Thymus (tissue), 11 donors: ENCODE measurements around the gene NAA60. TPM values are rescaled to one million over a fixed set of nuclear protein-coding genes. Genes with fewer than 3 reads are reported as not detected.

ENCODE experiments used
- DNase-seq, 9 donors: peaks; one replicate each; pipeline ENCODE4 v3.0.0-alpha.2; 2013; ENCODE audit warnings: low spot score in 9 of 9, low read depth in 6 of 9, missing footprints in 1 of 9
- H3K27ac ChIP-seq, 2 donors: one replicate each; pipeline ENCODE4 v1.5.1; 2013; ENCODE audit warnings: control low read depth in 1 of 2, low read depth in 1 of 2, low read length in 1 of 2, mild to moderate bottlenecking in 1 of 2, moderate library complexity in 1 of 2
- H3K27me3 ChIP-seq, 2 donors: one replicate each; pipeline ENCODE4 v1.5.1; 2013; ENCODE audit warnings: low read length in 1 of 2; ENCODE audit not compliant: control insufficient read depth in 2 of 2, insufficient read depth in 1 of 2
- H3K36me3 ChIP-seq, 2 donors: one replicate each; pipeline ENCODE4 v1.5.1; 2013; ENCODE audit warnings: low read length in 1 of 2, mild to moderate bottlenecking in 1 of 2, moderate library complexity in 1 of 2; ENCODE audit not compliant: control insufficient read depth in 2 of 2, insufficient read depth in 2 of 2
- H3K4me1 ChIP-seq, 2 donors: one replicate each; pipeline ENCODE4 v1.5.1; 2013; ENCODE audit warnings: low read length in 2 of 2; ENCODE audit not compliant: control insufficient read depth in 2 of 2, insufficient read depth in 2 of 2
- H3K4me3 ChIP-seq, 2 donors: one replicate each; pipeline ENCODE4 v1.5.1; 2013; ENCODE audit warnings: low read length in 2 of 2, control low read depth in 1 of 2, mild to moderate bottlenecking in 1 of 2
- H3K9me3 ChIP-seq, 2 donors: one replicate each; pipeline ENCODE4 v1.5.1; 2013; ENCODE audit warnings: low read length in 1 of 2, mild to moderate bottlenecking in 1 of 2; ENCODE audit not compliant: control insufficient read depth in 2 of 2, insufficient read depth in 1 of 2
- WGBS: extraction: QIAGEN DNeasy Blood & Tissue Kit; methylation state at CpG from one replicate; pipeline ENCODE4 v1.1.7; 2013; 5-methylcytosine and 5-hydroxymethylcytosine counted together
- polyA plus RNA-seq: library from polyadenylated mRNA; stranded (reverse); fragments of 200-250 nt; gene quantifications from one replicate; pipeline ENCODE4 v1.2.3, GENCODE V29; 2013
- total RNA-seq: library from RNA; stranded (reverse); fragments of 120-200 nt; gene quantifications from one replicate; pipeline ENCODE4 v1.2.4, GENCODE V29; 2013
- donor health status: healthy.

Gene NAA60
- total and polyA plus RNA-seq, 2 donors: 8.6 to 36.0 TPM

GRCh38 chr16:3536271-3536731 is 92.8 kb downstream of the NAA60 start:
- H3K9me3 ChIP-seq: no peaks in the 10 kb centered on the region
- H3K27ac ChIP-seq: no peak overlapping the region
- no peaks in the 10 kb centered on the region for H3K4me1 ChIP-seq
- H3K36me3 ChIP-seq: peaks cover 16 to 37% of the 10 kb centered on the region in 2 donors
- H3K27me3 ChIP-seq: no peaks in the 10 kb centered on the region
- WGBS: 94% methylated on average over 3 of the region's 3 CpGs
- no peak overlapping the region for H3K4me3 ChIP-seq
- DNase-seq: no peak

Other genes starting within 250 kb of the NAA60 start
- gene ZNF200, start 208.5 kb upstream of the NAA60 start, total RNA-seq: 8.6 TPM
- 10.0 TPM for gene ZNF200, start 208.5 kb upstream of the NAA60 start, polyA plus RNA-seq
- gene MEFV, start 187.0 kb upstream of the NAA60 start, total RNA-seq: 0.52 TPM
- gene MEFV, start 187.0 kb upstream of the NAA60 start, polyA plus RNA-seq: 0.80 TPM
- 30.2 TPM for gene ZNF263, start 160.2 kb upstream of the NAA60 start, total RNA-seq
- gene ZNF263, start 160.2 kb upstream of the NAA60 start, polyA plus RNA-seq: 26.3 TPM
- gene TIGD7, start 138.2 kb upstream of the NAA60 start, total RNA-seq: 6.4 TPM
- 9.8 TPM for gene TIGD7, start 138.2 kb upstream of the NAA60 start, polyA plus RNA-seq
- gene ZNF75A, start 138.2 kb upstream of the NAA60 start, total RNA-seq: 25.9 TPM
- 44.7 TPM for gene ZNF75A, start 138.2 kb upstream of the NAA60 start, polyA plus RNA-seq
- gene OR2C1, start 87.8 kb upstream of the NAA60 start, total RNA-seq: 0.14 TPM
- gene OR2C1, start 87.8 kb upstream of the NAA60 start, polyA plus RNA-seq: 0.21 TPM
- 19.7 TPM for gene ZSCAN32, start 42.7 kb upstream of the NAA60 start, total RNA-seq
- gene ZSCAN32, start 42.7 kb upstream of the NAA60 start, polyA plus RNA-seq: 16.3 TPM
- gene ZNF174, start 42.5 kb upstream of the NAA60 start, total RNA-seq: 9.0 TPM
- 7.0 TPM for gene ZNF174, start 42.5 kb upstream of the NAA60 start, polyA plus RNA-seq
- gene ZNF597, start 176 bp upstream of the NAA60 start, total RNA-seq: 2.5 TPM
- gene ZNF597, start 176 bp upstream of the NAA60 start, polyA plus RNA-seq: 2.3 TPM
- not detected for gene C16orf90, start 51.8 kb downstream of the NAA60 start, total RNA-seq
- gene C16orf90, start 51.8 kb downstream of the NAA60 start, polyA plus RNA-seq: not detected
- 18.4 TPM for gene CLUAP1, start 57.3 kb downstream of the NAA60 start, total RNA-seq
- 17.8 TPM for gene CLUAP1, start 57.3 kb downstream of the NAA60 start, polyA plus RNA-seq
- 18.8 TPM for gene NLRC3, start 133.7 kb downstream of the NAA60 start, total RNA-seq
- 11.9 TPM for gene NLRC3, start 133.7 kb downstream of the NAA60 start, polyA plus RNA-seq
- 2.0 TPM for gene SLX4, start 167.9 kb downstream of the NAA60 start, total RNA-seq
- gene SLX4, start 167.9 kb downstream of the NAA60 start, polyA plus RNA-seq: 2.9 TPM
- 15.8 TPM for gene DNASE1, start 211.0 kb downstream of the NAA60 start, total RNA-seq
- 18.8 TPM for gene DNASE1, start 211.0 kb downstream of the NAA60 start, polyA plus RNA-seq